A673 (cell line): ENCODE results near the gene CORO2A. TPM values are rescaled to one million over a fixed set of nuclear protein-coding genes. Genes with fewer than 3 reads are reported as not detected.

Source experiments
- BruUV-seq: library from RNA; stranded (reverse); fragments of 400-500 nt; replicated peaks from 2 replicates; lab custom pipeline; 2021; lab: Mats Ljungman, UMichigan
- CTCF ChIA-PET: fragments of 300-600 bp; sonication (Branson Sonifier 250); formaldehyde crosslinking; loops from one replicate; lab custom pipeline; 2022; ENCODE audit warnings: antibody characterized with exemption; lab: Charles Lee
- POLR2A ChIA-PET: fragments of 300-600 bp; sonication (Branson Sonifier 250); formaldehyde crosslinking; loops from one replicate; lab custom pipeline; 2022; ENCODE audit warnings: antibody characterized with exemption; ENCODE audit not compliant: low non-redundant PET; lab: Charles Lee
- DNase-seq: peaks from one replicate; pipeline ENCODE4 v3.0.0-alpha.2; 2015; ENCODE audit warnings: low spot score
- H3K27ac ChIP-seq: fragments of 200-600 bp; sonication (generic); 2 replicates; pipeline ENCODE4 v1.5.1; 2016; ENCODE audit warnings: mixed run types, low read depth, mild to moderate bottlenecking, mixed read lengths, antibody characterized with exemption, low read length; ENCODE audit not compliant: poor library complexity, severe bottlenecking
- H3K27me3 ChIP-seq: fragments of 200-600 bp; sonication (generic); replicated peaks from 2 replicates; pipeline ENCODE4 v1.6.1; 2017; ENCODE audit warnings: mixed run types, low read depth, mild to moderate bottlenecking, mixed read lengths, antibody characterized with exemption, low read length; ENCODE audit not compliant: insufficient read depth, poor library complexity
- H3K36me3 ChIP-seq: fragments of 200-600 bp; sonication (generic); 2 replicates; pipeline ENCODE4 v1.6.1; 2016; ENCODE audit warnings: mixed run types, mild to moderate bottlenecking, mixed read lengths, antibody characterized with exemption, low read length; ENCODE audit not compliant: insufficient read depth, poor library complexity, severe bottlenecking
- H3K4me1 ChIP-seq: fragments of 200-600 bp; sonication (generic); 2 replicates; pipeline ENCODE4 v1.6.1; 2017; ENCODE audit warnings: mixed run types, mild to moderate bottlenecking, mixed read lengths, antibody characterized with exemption, low read length; ENCODE audit not compliant: insufficient read depth, poor library complexity, severe bottlenecking
- H3K4me3 ChIP-seq: fragments of 200-600 bp; sonication (generic); 2 replicates; pipeline ENCODE4 v1.5.1; 2016; ENCODE audit warnings: low read depth, mixed run types, mild to moderate bottlenecking, mixed read lengths, low read length; ENCODE audit not compliant: poor library complexity, severe bottlenecking
- H3K9me3 ChIP-seq: fragments of 200-600 bp; sonication (generic); 2 replicates; pipeline ENCODE4 v1.6.1; 2016; ENCODE audit warnings: mixed run types, low read depth, mild to moderate bottlenecking, mixed read lengths, antibody characterized with exemption, low read length; ENCODE audit not compliant: poor library complexity, severe bottlenecking
- EZH2 ChIP-seq: fragments of 200-600 bp; sonication (generic); IDR thresholded peaks from 2 replicates; pipeline ENCODE4 v1.6.1; 2017; ENCODE audit warnings: borderline replicate concordance, low read depth, mild to moderate bottlenecking, mixed read lengths, antibody characterized with exemption, low read length; ENCODE audit not compliant: poor library complexity, severe bottlenecking
- intact Hi-C: fragments of 100-400 bp; cut with micrococcal nuclease; formaldehyde crosslinking; loops from one replicate; pipeline ENCODE4 v1.10.0; 2022; ENCODE audit not compliant: unreplicated experiment
- total RNA-seq: library from RNA; stranded (reverse); gene quantifications from 2 replicates; pipeline ENCODE4 v1.2.3, GENCODE V29; 2021
- TF ChIP-seq, protein P1 (sequence below): fragments of 300-800, 200-600 bp; sonication (generic); conservative IDR thresholded peaks from 2 replicates; pipeline ENCODE4 v1.5.1; 2017; ENCODE audit warnings: low read depth, mild to moderate bottlenecking, antibody characterized with exemption, low read length, moderate library complexity, mixed read lengths

CORO2A gene
- total RNA-seq, 1 experiment from 2014 or later: 0.52 TPM

DNA sequence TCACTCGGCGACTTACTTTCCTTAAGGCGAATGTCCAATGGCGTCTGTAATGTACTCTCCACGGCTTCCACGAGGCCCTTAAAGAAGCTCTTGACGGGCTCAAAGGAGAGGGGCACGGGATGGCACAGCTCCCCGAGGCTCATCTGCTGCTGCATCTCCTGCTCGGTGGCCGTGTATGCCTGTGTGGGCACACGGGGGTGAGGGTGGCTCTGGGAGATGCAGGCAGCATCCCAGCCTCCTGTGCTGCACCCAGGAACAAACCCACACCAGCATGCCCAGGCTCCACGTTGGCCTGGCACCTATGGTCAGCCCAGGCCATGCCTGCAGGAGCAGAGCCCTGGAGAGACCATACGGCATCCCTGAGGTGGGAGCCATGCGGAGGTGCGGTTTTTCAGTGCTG, 97.6 kb downstream of the CORO2A start:
- no peaks in the 10 kb centered on the region for H3K9me3 ChIP-seq
- no peaks in the 10 kb centered on the region for H3K27me3 ChIP-seq
- ChIA-PET POLR2A (no interaction called here), CTCF (no interaction called here)
- TF ChIP-seq EZH2: no peak
- TF ChIP-seq, protein P1, sequence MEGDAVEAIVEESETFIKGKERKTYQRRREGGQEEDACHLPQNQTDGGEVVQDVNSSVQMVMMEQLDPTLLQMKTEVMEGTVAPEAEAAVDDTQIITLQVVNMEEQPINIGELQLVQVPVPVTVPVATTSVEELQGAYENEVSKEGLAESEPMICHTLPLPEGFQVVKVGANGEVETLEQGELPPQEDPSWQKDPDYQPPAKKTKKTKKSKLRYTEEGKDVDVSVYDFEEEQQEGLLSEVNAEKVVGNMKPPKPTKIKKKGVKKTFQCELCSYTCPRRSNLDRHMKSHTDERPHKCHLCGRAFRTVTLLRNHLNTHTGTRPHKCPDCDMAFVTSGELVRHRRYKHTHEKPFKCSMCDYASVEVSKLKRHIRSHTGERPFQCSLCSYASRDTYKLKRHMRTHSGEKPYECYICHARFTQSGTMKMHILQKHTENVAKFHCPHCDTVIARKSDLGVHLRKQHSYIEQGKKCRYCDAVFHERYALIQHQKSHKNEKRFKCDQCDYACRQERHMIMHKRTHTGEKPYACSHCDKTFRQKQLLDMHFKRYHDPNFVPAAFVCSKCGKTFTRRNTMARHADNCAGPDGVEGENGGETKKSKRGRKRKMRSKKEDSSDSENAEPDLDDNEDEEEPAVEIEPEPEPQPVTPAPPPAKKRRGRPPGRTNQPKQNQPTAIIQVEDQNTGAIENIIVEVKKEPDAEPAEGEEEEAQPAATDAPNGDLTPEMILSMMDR: no peak
- no peaks in the 10 kb centered on the region for H3K4me1 ChIP-seq
- BruUV-seq: no TSS peak
- no peaks in the 10 kb centered on the region for H3K36me3 ChIP-seq
- intact Hi-C loops: no loop called here
- H3K27ac ChIP-seq: no peak overlapping the region
- no peak for DNase-seq
- H3K4me3 ChIP-seq: no peak overlapping the region

DNA sequence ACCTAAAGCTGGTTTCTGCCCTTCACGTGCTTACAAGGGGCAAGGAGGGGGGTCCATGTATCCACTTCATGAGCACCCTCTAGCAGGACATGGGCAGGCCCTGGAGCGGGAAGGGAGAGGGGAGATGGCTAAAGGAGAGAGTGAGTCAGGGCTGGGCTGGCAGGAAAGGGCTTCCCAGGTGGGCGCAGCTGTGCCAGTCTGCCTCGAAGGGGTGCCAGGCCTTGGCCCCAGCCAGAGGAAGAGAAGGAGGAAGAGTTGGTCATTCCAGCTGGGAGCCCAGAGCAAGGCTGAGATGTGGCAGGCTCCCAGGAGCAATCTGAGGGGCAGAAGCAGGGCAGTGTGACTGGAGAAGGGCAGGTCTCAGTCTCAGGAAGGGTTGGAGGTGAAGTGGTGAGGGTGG, 98.1 kb downstream of the CORO2A start:
- intact Hi-C loops: no loop called here
- BruUV-seq: no TSS peak
- TF ChIP-seq, protein P1: no peak
- no peak for TF ChIP-seq EZH2
- Histone ChIP-seq H3K9me3 (no peaks in the 10 kb centered on the region), H3K36me3 (no peaks in the 10 kb centered on the region), H3K27me3 (no peaks in the 10 kb centered on the region), H3K4me1 (no peaks in the 10 kb centered on the region), H3K4me3 (no peak overlapping the region), H3K27ac (no peak overlapping the region)
- DNase-seq: no peak
- ChIA-PET CTCF (no interaction called here), POLR2A (no interaction called here)

DNA sequence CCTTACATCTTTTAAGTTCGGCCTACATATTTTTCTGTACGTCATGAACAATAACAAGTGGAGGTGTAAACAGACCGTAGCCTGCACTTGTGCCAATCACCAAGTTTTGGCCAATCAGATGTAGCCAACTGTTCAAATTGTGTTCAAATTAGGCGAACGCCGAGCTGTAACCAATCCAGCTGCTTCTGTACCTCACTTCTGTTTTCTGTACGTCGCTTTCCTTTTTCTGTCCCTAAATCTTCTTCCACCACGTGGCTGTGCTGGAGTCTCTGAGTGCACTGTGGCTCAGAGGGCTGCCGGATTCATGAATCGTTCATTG, 99.9 kb downstream of the CORO2A start:
- no peaks in the 10 kb centered on the region for H3K36me3 ChIP-seq
- no peak overlapping the region for H3K4me3 ChIP-seq
- no peaks in the 10 kb centered on the region for H3K9me3 ChIP-seq
- H3K27me3 ChIP-seq: no peaks in the 10 kb centered on the region
- CTCF ChIA-PET: no interaction called here
- intact Hi-C loops: no loop called here
- TF ChIP-seq EZH2: no peak
- TF ChIP-seq, protein P1: no peak
- no peak for DNase-seq
- H3K27ac ChIP-seq: no peak overlapping the region
- H3K4me1 ChIP-seq: no peaks in the 10 kb centered on the region
- POLR2A ChIA-PET: no interaction called here
- no TSS peak for BruUV-seq
